ENCODE results near the gene EEF2K.

EEF2K gene

GRCh38 chr16:22324787-22325597 lies 118.9 kb downstream of the EEF2K start:
- FAIRE-seq (no peak), DNase-seq (ENCODE audit: extremely low spot score, insufficient read length, low read depth) (no peak)

GRCh38 chr16:22325598-22326368 lies 119.7 kb downstream of the EEF2K start:
- FAIRE-seq (no peak), DNase-seq (ENCODE audit: extremely low spot score, insufficient read length, low read depth) (no peak)

- no peak for FAIRE-seq
- no peak for DNase-seq (ENCODE audit: extremely low spot score, insufficient read length, low read depth)
Measured at GRCh38 chr16:22326369-22326652, 120.2 kb downstream of the EEF2K start.

- no peak for FAIRE-seq
- DNase-seq (ENCODE audit: extremely low spot score, insufficient read length, low read depth), result no peak
Measured at GRCh38 chr16:22326771-22327445, 120.8 kb downstream of the EEF2K start.

GRCh38 chr16:22327446-22327775 lies 121.3 kb downstream of the EEF2K start:
- DNase-seq (ENCODE audit: extremely low spot score, insufficient read length, low read depth) (no peak), FAIRE-seq (no peak)

GRCh38 chr16:22328081-22328725 lies 122.1 kb downstream of the EEF2K start:
- no peak for FAIRE-seq
- DNase-seq (ENCODE audit: extremely low spot score, insufficient read length, low read depth), result no peak

- FAIRE-seq (no peak), DNase-seq (ENCODE audit: extremely low spot score, insufficient read length, low read depth) (no peak)
Measured at GRCh38 chr16:22329199-22329695, 123.2 kb downstream of the EEF2K start.

- DNase-seq (ENCODE audit: extremely low spot score, insufficient read length, low read depth) (no peak), FAIRE-seq (no peak)
Measured at GRCh38 chr16:22330326-22330725, 124.2 kb downstream of the EEF2K start.

GRCh38 chr16:22333457-22333994 lies 127.4 kb downstream of the EEF2K start:
- no peak for FAIRE-seq
- DNase-seq (ENCODE audit: extremely low spot score, insufficient read length, low read depth), result no peak

- DNase-seq (ENCODE audit: extremely low spot score, insufficient read length, low read depth), result no peak
- no peak for FAIRE-seq
Measured at GRCh38 chr16:22335668-22336246, 129.7 kb downstream of the EEF2K start.

GRCh38 chr16:22336581-22336980 lies 130.5 kb downstream of the EEF2K start:
- FAIRE-seq (no peak), DNase-seq (ENCODE audit: extremely low spot score, insufficient read length, low read depth) (no peak)

- DNase-seq (ENCODE audit: extremely low spot score, insufficient read length, low read depth) (no peak), FAIRE-seq (peak; percentile 18)
Measured at GRCh38 chr16:22337045-22337444, 131.0 kb downstream of the EEF2K start.

- DNase-seq (ENCODE audit: extremely low spot score, insufficient read length, low read depth), result no peak
- FAIRE-seq, result no peak
Measured at GRCh38 chr16:22337849-22338635, 132.0 kb downstream of the EEF2K start.

Measured in GM18507 (cell line).